ENCODE results near the gene APMAP. TPM values are rescaled to one million over a fixed set of nuclear protein-coding genes. Genes with fewer than 3 reads are reported as not detected.
"Not testable (repeated sequence)": the region's sequence is repeated elsewhere in the genome, so short reads cannot be mapped to it uniquely, and the experiment has no call there.

APMAP gene
- total and polyA plus RNA-seq, 7 donors, result 19.9 to 44.5 (median 25.5) TPM

- no peak overlapping the region for H3K27ac ChIP-seq
- TF ChIP-seq CTCF (IDR thresholded peaks at IDR 0.05), result no peak
- intact Hi-C loops (cut with DNase I), result loop anchor here in 1 of 2 donors (5.0 kb wide), 1 partner anchor 192 kb away; the partner anchor contains the start of gene ENTPD6
- DNase-seq (peak in 1 of 2 donors; percentile 22), ATAC-seq (no peak)
- no peak overlapping the region for H3K4me3 ChIP-seq
- H3K9me3 ChIP-seq, result no peaks in the 10 kb centered on the region
- no peaks in the 10 kb centered on the region for H3K27me3 ChIP-seq (ENCODE audit: insufficient read depth in 3 of 3, low read length in 2 of 3)
- H3K36me3 ChIP-seq (ENCODE audit: insufficient read depth in 1 of 2, low read depth in 1 of 2), result peaks cover 2 to 43% of the 10 kb centered on the region in 2 donors
- WGBS, 3 donors, result 55 to 59% (median 59%) methylated on average over 2 of the region's 2 CpGs
- H3K4me1 ChIP-seq, result peaks cover 6% of the 10 kb centered on the region
Measured at GRCh38 chr20:25005220-25005619, 12.7 kb upstream of the APMAP start.

GRCh38 chr20:25003002-25003401, 10.5 kb upstream of the APMAP start:
- 88 to 97% (median 95%) methylated on average over 1 of the region's 1 CpG for whole genome bisulfite sequencing, 3 donors
- H3K27me3 ChIP-seq (ENCODE audit: insufficient read depth in 3 of 3, low read length in 2 of 3), result no peaks in the 10 kb centered on the region
- H3K4me3 ChIP-seq, result no peak overlapping the region
- no peak for TF ChIP-seq CTCF (IDR thresholded peaks at IDR 0.05)
- intact Hi-C loops (cut with DNase I), result loop anchor here in 1 of 2 donors (5.0 kb wide), 1 partner anchor 34 kb away; no protein-coding TSS in a partner anchor
- peaks cover 23% of the 10 kb centered on the region for H3K4me1 ChIP-seq
- H3K36me3 ChIP-seq (ENCODE audit: insufficient read depth in 1 of 2, low read depth in 1 of 2), result peaks cover 2 to 23% of the 10 kb centered on the region in 2 donors
- ATAC-seq (no peak), DNase-seq (no peak)
- no peak overlapping the region for H3K27ac ChIP-seq
- H3K9me3 ChIP-seq, result no peaks in the 10 kb centered on the region

GRCh38 chr20:25001323-25001722, 8.8 kb upstream of the APMAP start:
- H3K27ac ChIP-seq; ATAC-seq; H3K9me3 ChIP-seq; H3K27me3 ChIP-seq (ENCODE audit: insufficient read depth in 3 of 3, low read length in 2 of 3); H3K4me3 ChIP-seq; H3K36me3 ChIP-seq (ENCODE audit: insufficient read depth in 1 of 2, low read depth in 1 of 2); DNase-seq: not testable (repeated sequence)
- H3K4me1 ChIP-seq, result peaks cover 23% of the 10 kb centered on the region
- 80 to 89% (median 85%) methylated on average over 4 of the region's 4 CpGs for WGBS, 3 donors
- intact Hi-C loops (cut with DNase I), result loop anchor here in 1 of 2 donors (5.0 kb wide), 1 partner anchor 36 kb away; no protein-coding TSS in a partner anchor

GRCh38 chr20:25000268-25000801, 7.8 kb upstream of the APMAP start:
- 19 to 31% (median 25%) methylated on average over 4 of the region's 4 CpGs for WGBS, 3 donors
- peaks cover 0 to 2% of the 10 kb centered on the region in 2 donors for H3K36me3 ChIP-seq (ENCODE audit: insufficient read depth in 1 of 2, low read depth in 1 of 2)
- DNase-seq (peak; percentile 75 to 80), ATAC-seq (peak; percentile 77 to 88 (median 87))
- H3K9me3 ChIP-seq, result no peaks in the 10 kb centered on the region
- no peaks in the 10 kb centered on the region for H3K27me3 ChIP-seq (ENCODE audit: insufficient read depth in 3 of 3, low read length in 2 of 3)
- peaks cover 23% of the 10 kb centered on the region for H3K4me1 ChIP-seq
- peak; percentile 22 for TF ChIP-seq CTCF (IDR thresholded peaks at IDR 0.05)
- intact Hi-C loops (cut with DNase I), result loop anchor here in 1 of 2 donors (5.0 kb wide), 1 partner anchor 37 kb away; no protein-coding TSS in a partner anchor
- no peak overlapping the region for H3K4me3 ChIP-seq
- peak overlapping the region; percentile 54 for H3K27ac ChIP-seq

- no peaks in the 10 kb centered on the region for H3K27me3 ChIP-seq (ENCODE audit: insufficient read depth in 3 of 3, low read length in 2 of 3)
- no peak for ATAC-seq
- intact Hi-C loops (cut with DNase I), result loop anchor here (5.0 kb wide), 4 partner anchors 33 to 398 kb away; no protein-coding TSS in a partner anchor
- WGBS, 3 donors, result 82 to 90% (median 90%) methylated on average over 4 of the region's 4 CpGs
- H3K4me1 ChIP-seq, result peaks cover 23% of the 10 kb centered on the region
- H3K4me3 ChIP-seq, result no peak overlapping the region
- no peaks in the 10 kb centered on the region for H3K9me3 ChIP-seq
- H3K27ac ChIP-seq, result no peak overlapping the region
- H3K36me3 ChIP-seq (ENCODE audit: insufficient read depth in 1 of 2, low read depth in 1 of 2), result peaks cover 0 to 2% of the 10 kb centered on the region in 2 donors
- TF ChIP-seq CTCF (IDR thresholded peaks at IDR 0.05), result no peak
- DNase-seq, result peak in 1 of 2 donors; percentile 21
Measured at GRCh38 chr20:24999568-24999967, 7.0 kb upstream of the APMAP start.
